ENCODE measurements around the gene GPR156. TPM values are rescaled to one million over a fixed set of nuclear protein-coding genes. Genes with fewer than 3 reads are reported as not detected.
"Not testable (repeated sequence)": the region's sequence is repeated elsewhere in the genome, so short reads cannot be mapped to it uniquely, and the experiment has no call there.

Gene GPR156
- total RNA-seq, 2 experiments from 2014 or later = not detected

DNA sequence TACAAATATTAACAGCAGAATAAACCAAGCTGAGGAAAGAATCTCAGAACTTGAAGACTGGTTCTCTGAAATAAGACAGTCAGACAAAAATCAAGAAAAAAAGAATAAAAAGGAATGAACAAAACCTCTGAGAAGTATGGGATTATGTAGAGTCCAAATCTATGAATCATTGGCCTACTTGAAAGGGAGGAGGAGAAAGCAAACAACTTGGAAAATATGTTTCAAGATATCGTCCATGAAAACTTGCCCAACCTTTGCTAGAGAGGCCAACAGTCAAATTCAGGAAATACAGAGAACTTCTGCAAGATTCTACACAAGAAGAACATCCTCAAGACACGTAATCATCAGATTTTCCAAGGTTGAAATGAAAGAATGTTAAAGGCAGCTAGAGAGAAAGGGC lies 6.5 kb upstream of the GPR156 start:
- H3K9me3 Mint-ChIP-seq (ENCODE audit: low read depth); H3K4me1 Mint-ChIP-seq; H3K4me3 Mint-ChIP-seq; CTCF ChIA-PET; H3K27ac Mint-ChIP-seq; ATAC-seq; DNase-seq; H3K36me3 Mint-ChIP-seq: not testable (repeated sequence)
- H3K27me3 Mint-ChIP-seq = peaks cover 37% of the 10 kb centered on the region

DNA sequence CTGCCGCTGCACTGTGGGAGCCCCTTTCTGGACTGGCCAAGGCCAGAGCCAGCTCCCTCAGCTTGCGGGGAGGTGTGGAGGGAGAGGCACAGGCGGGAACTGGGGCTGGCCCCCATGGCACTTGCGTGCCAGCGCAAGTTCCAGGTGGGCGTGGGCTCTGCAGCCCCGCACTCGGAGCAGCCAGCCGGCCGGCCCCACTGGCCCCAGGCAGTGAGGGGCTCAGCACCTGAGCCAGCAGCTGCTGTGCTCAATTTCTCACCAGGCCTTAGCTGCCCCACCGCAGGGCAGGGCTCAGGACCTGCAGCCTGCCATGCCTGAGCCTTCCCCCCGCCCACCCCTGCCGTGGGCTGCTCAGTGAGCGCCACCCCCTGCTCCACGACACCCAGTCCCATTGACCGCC lies 4.6 kb upstream of the GPR156 start:
- ATAC-seq (no peak), DNase-seq (no peak)
- CTCF ChIA-PET = no interaction called here
- Mint-ChIP-seq H3K4me1 (peaks cover 1% of the 10 kb centered on the region), H3K4me3 (no peak overlapping the region), H3K27ac (no peak overlapping the region), H3K27me3 (peaks cover 45% of the 10 kb centered on the region), H3K36me3 (peaks cover 1% of the 10 kb centered on the region), H3K9me3 (ENCODE audit: low read depth) (peaks cover 6% of the 10 kb centered on the region)

GRCh38 chr3:120286465-120286864 lies 1.4 kb upstream of the GPR156 start:
- H3K27ac Mint-ChIP-seq = no peak overlapping the region
- ATAC-seq (no peak), DNase-seq (no peak)
- no peaks in the 10 kb centered on the region for H3K36me3 Mint-ChIP-seq
- H3K4me3 Mint-ChIP-seq = no peak overlapping the region
- no peaks in the 10 kb centered on the region for H3K9me3 Mint-ChIP-seq (ENCODE audit: low read depth)
- CTCF ChIA-PET = no interaction called here
- peaks cover 51% of the 10 kb centered on the region for H3K27me3 Mint-ChIP-seq
- H3K4me1 Mint-ChIP-seq = peaks cover 1% of the 10 kb centered on the region

DNA sequence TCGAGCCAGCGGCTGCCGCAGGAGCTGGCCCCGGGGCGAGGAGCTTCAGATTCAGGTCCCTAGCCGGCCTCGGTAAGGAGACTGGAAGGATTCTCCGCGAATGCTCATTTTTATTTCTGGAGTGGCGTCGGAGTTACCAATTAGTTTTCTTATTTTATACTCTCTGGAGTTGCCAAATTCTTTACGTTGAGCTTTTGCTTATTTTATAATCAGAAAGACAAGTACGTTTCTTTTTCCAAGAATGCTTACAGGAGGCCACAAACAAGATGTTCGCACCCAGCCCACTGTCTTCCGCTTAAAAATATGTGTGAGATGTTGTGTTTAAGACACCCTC lies 453 bp upstream of the GPR156 start:
- no peaks in the 10 kb centered on the region for H3K36me3 Mint-ChIP-seq
- DNase-seq (no peak), ATAC-seq (no peak)
- no peak overlapping the region for H3K27ac Mint-ChIP-seq
- no peak overlapping the region for H3K4me3 Mint-ChIP-seq
- H3K9me3 Mint-ChIP-seq (ENCODE audit: low read depth) = no peaks in the 10 kb centered on the region
- peaks cover 1% of the 10 kb centered on the region for H3K4me1 Mint-ChIP-seq
- CTCF ChIA-PET = no interaction called here
- peaks cover 51% of the 10 kb centered on the region for H3K27me3 Mint-ChIP-seq

DNA sequence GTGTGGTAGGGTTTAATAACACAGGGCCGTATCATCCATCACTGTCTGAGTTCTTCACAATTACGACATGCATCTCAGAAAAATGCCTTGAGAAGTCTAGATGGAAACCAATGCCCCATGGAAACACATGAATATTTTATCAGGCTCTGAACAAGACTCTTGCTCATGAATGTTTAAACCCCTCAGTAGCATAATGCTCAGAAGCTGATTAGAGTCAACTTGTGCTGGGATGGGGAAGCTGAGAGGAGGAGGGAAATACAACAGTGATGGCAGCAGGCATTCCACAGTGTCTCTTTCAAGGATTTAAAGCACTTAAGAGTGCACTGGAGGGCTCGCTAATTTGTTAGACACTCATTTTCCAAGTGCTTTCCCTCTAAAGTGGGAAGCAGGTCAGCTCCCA lies 3.8 kb downstream of the GPR156 start:
- Mint-ChIP-seq H3K4me3 (no peak overlapping the region), H3K9me3 (ENCODE audit: low read depth) (no peaks in the 10 kb centered on the region), H3K4me1 (peaks cover 1% of the 10 kb centered on the region), H3K27ac (no peak overlapping the region), H3K27me3 (peaks cover 57% of the 10 kb centered on the region), H3K36me3 (no peaks in the 10 kb centered on the region)
- ATAC-seq = no peak
- CTCF ChIA-PET = no interaction called here
- no peak for DNase-seq

DNA sequence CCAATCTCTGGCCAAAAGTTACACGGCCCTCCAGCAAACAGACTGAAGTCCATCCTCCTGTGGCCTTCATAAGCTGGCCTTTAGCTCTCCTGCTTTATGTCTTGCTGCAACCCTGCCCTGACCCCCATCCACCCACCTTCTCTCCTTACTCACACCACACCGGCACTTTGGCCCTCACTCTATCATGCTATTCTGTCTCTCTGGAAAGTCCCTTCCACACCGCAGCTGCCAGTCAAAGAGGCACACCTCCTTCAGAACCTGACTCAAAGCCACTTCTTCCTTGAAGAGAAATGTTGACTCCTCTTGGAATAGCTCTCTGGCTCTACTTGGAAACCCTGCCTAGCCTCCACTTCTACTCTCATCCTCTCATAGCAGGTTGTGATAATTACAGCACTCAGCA lies 4.5 kb downstream of the GPR156 start:
- Mint-ChIP-seq H3K27ac (no peak overlapping the region), H3K9me3 (ENCODE audit: low read depth) (no peaks in the 10 kb centered on the region), H3K36me3 (no peaks in the 10 kb centered on the region), H3K27me3 (peaks cover 56% of the 10 kb centered on the region), H3K4me3 (no peak overlapping the region), H3K4me1 (peaks cover 1% of the 10 kb centered on the region)
- no peak for DNase-seq
- ATAC-seq = no peak
- CTCF ChIA-PET = no interaction called here

- H3K36me3 Mint-ChIP-seq = no peaks in the 10 kb centered on the region
- H3K4me1 Mint-ChIP-seq = no peaks in the 10 kb centered on the region
- CTCF ChIA-PET = no interaction called here
- no peak for DNase-seq
- peaks cover 54% of the 10 kb centered on the region for H3K27me3 Mint-ChIP-seq
- H3K9me3 Mint-ChIP-seq (ENCODE audit: low read depth) = no peaks in the 10 kb centered on the region
- no peak for ATAC-seq
- H3K4me3 Mint-ChIP-seq = no peak overlapping the region
- no peak overlapping the region for H3K27ac Mint-ChIP-seq
Measured at GRCh38 chr3:120280026-120280425, 5.0 kb downstream of the GPR156 start.

- Mint-ChIP-seq H3K36me3 (no peaks in the 10 kb centered on the region), H3K4me1 (no peaks in the 10 kb centered on the region), H3K9me3 (ENCODE audit: low read depth) (no peaks in the 10 kb centered on the region), H3K4me3 (no peak overlapping the region), H3K27me3 (peaks cover 28% of the 10 kb centered on the region), H3K27ac (no peak overlapping the region)
- DNase-seq (no peak), ATAC-seq (no peak)
- CTCF ChIA-PET = no interaction called here
Measured at GRCh38 chr3:120276767-120277166, 8.3 kb downstream of the GPR156 start.

- no peaks in the 10 kb centered on the region for H3K36me3 Mint-ChIP-seq
- DNase-seq (no peak), ATAC-seq (no peak)
- H3K27me3 Mint-ChIP-seq = peaks cover 31% of the 10 kb centered on the region
- CTCF ChIA-PET = no interaction called here
- no peaks in the 10 kb centered on the region for H3K9me3 Mint-ChIP-seq (ENCODE audit: low read depth)
- no peaks in the 10 kb centered on the region for H3K4me1 Mint-ChIP-seq
- no peak overlapping the region for H3K4me3 Mint-ChIP-seq
- no peak overlapping the region for H3K27ac Mint-ChIP-seq
Measured at GRCh38 chr3:120275618-120276017, 9.4 kb downstream of the GPR156 start.

- Mint-ChIP-seq H3K27ac (no peak overlapping the region), H3K36me3 (no peaks in the 10 kb centered on the region), H3K9me3 (ENCODE audit: low read depth) (no peaks in the 10 kb centered on the region), H3K4me3 (no peak overlapping the region), H3K4me1 (no peaks in the 10 kb centered on the region), H3K27me3 (peaks cover 36% of the 10 kb centered on the region)
- ATAC-seq = no peak
- no peak for DNase-seq
- CTCF ChIA-PET = no interaction called here
Measured at GRCh38 chr3:120274739-120275167, 10.3 kb downstream of the GPR156 start.

DNA sequence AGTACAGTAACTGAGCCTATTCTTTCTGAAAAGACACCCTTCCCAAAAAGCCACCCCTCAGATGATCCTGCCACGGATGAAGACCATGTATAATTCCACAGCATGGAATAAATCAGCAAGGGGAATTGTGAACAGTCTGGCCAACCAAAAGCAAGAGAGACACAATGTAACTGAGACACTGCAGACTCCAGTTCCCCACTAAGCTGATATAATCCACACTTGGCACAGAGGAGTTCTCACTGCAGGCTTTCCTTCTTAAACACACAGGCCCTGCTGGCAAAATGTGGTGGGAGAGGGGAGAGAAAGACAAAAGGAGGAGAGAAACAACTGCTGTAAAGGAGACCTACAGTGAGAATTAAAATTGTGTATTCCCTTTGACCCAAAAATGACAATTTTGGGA lies 12.7 kb downstream of the GPR156 start:
- no peaks in the 10 kb centered on the region for H3K4me1 Mint-ChIP-seq
- H3K36me3 Mint-ChIP-seq = no peaks in the 10 kb centered on the region
- H3K4me3 Mint-ChIP-seq = no peak overlapping the region
- ATAC-seq (no peak), DNase-seq (no peak)
- peaks cover 25% of the 10 kb centered on the region for H3K27me3 Mint-ChIP-seq
- CTCF ChIA-PET = no interaction called here
- no peaks in the 10 kb centered on the region for H3K9me3 Mint-ChIP-seq (ENCODE audit: low read depth)
- no peak overlapping the region for H3K27ac Mint-ChIP-seq

DNA sequence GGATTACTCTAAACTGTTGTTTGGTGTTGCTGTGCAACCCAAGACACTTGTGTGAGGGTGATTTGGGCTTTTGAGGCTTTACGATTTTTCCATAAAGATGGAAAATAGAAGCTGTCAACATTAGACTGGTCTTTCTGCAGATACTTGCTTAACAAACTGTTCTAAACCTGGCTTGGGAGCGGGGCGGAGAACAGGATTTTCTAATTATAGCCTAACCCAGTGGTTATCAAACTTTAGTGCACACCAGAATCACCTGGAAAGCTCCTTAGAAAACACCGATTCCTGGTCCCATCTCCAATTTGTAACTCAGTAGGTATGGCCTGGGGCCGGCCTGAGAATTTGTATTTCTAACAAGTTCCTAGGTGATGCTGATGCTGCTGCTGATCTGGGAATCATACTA lies 19.0 kb downstream of the GPR156 start:
- no peak for DNase-seq
- no peak overlapping the region for H3K27ac Mint-ChIP-seq
- H3K9me3 Mint-ChIP-seq (ENCODE audit: low read depth) = no peaks in the 10 kb centered on the region
- no peaks in the 10 kb centered on the region for H3K36me3 Mint-ChIP-seq
- peaks cover 15% of the 10 kb centered on the region for H3K27me3 Mint-ChIP-seq
- ATAC-seq = no peak
- no peak overlapping the region for H3K4me3 Mint-ChIP-seq
- H3K4me1 Mint-ChIP-seq = no peaks in the 10 kb centered on the region
- CTCF ChIA-PET = interaction anchor here (0.8 kb wide), 1 partner anchor 9 kb away, joined by 3 read pairs; no protein-coding TSS in a partner anchor

DNA sequence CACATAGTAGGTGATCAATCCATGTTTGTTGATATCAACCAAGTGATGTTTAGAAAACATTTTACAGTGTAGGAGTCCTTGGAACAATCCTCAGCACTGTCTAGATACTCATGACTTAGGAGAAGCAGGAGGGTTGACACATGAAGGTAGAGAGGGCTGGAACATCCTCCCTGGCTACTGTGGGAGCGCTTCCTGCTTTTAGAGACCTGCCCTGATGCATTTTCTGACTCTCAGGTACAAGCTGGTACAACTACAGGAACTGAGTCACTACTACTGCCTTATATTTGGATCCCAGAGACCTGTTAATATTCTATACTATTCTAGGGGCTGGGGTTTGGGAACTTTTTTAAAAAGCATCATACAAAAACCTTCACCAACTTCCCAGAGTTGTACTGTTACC lies 20.1 kb downstream of the GPR156 start:
- CTCF ChIA-PET = no interaction called here
- Mint-ChIP-seq H3K9me3 (ENCODE audit: low read depth) (no peaks in the 10 kb centered on the region), H3K27ac (no peak overlapping the region)

GRCh38 chr3:120263792-120264191 lies 21.2 kb downstream of the GPR156 start:
- no peaks in the 10 kb centered on the region for H3K9me3 Mint-ChIP-seq (ENCODE audit: low read depth)
- no peaks in the 10 kb centered on the region for H3K36me3 Mint-ChIP-seq
- H3K27me3 Mint-ChIP-seq = peaks cover 6% of the 10 kb centered on the region
- DNase-seq (no peak), ATAC-seq (no peak)
- H3K4me3 Mint-ChIP-seq = no peak overlapping the region
- CTCF ChIA-PET = no interaction called here
- no peak overlapping the region for H3K27ac Mint-ChIP-seq
- no peaks in the 10 kb centered on the region for H3K4me1 Mint-ChIP-seq

More for the DNA sequence above, 20.1 kb downstream of the GPR156 start:
- DNase-seq (no peak), ATAC-seq (no peak)
- no peaks in the 10 kb centered on the region for H3K4me1 Mint-ChIP-seq
- H3K36me3 Mint-ChIP-seq = no peaks in the 10 kb centered on the region
- peaks cover 6% of the 10 kb centered on the region for H3K27me3 Mint-ChIP-seq
- no peak overlapping the region for H3K4me3 Mint-ChIP-seq

DNA sequence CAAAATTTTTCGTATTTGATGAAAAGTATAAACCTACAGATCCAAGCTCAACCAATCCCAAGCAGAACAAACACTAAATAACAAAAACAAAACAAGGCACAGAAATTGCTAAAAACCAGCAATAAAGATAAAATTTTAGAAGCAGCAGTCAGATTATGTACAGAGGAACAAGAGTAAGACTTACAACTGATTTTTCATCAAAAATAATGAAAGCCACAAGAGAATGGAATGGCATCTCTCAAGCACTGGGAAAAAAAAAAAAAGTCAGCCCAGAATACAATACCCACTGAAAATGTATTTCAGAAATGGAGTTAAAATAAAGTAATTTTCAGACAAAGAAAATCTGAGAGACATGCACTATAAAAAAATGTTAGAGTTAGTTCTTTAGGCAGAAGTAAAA lies 27.0 kb downstream of the GPR156 start:
- H3K27me3 Mint-ChIP-seq = peaks cover 20% of the 10 kb centered on the region
- CTCF ChIA-PET = no interaction called here

More for the DNA sequence above, 27.0 kb downstream of the GPR156 start:
- H3K4me1 Mint-ChIP-seq = no peaks in the 10 kb centered on the region
- H3K36me3 Mint-ChIP-seq = peaks cover 2% of the 10 kb centered on the region
- no peak for ATAC-seq
- H3K27ac Mint-ChIP-seq = no peak overlapping the region
- DNase-seq = no peak
- H3K4me3 Mint-ChIP-seq = no peak overlapping the region
- H3K9me3 Mint-ChIP-seq (ENCODE audit: low read depth) = peaks cover 7% of the 10 kb centered on the region

Measured in activated CD8-positive, alpha-beta memory T cell treated with anti-CD3 and anti-CD28 coated beads, Interleukin-2, amount 10 ng/mL, durations not matched to agents 7 days and 5 days (primary cell).